PC-3 (cell line): ENCODE results near the gene C13orf42. TPM values are rescaled to one million over a fixed set of nuclear protein-coding genes. Genes with fewer than 3 reads are reported as not detected.

Experiments
- ATAC-seq: fragments of 200-7000 bp; cut with Tn5 transposase; 2 replicates; pipeline ENCODE4 v1.9.1; 2020; ENCODE audit warnings: mild to moderate bottlenecking, moderate library complexity
- Bru-seq: library from RNA; stranded (reverse); fragments of 400-500 nt; gene quantifications from one replicate; lab custom pipeline; 2021; lab: Mats Ljungman, UMichigan
- BruChase-seq, 2 experiments: library from RNA; stranded (reverse); fragments of 400-500 nt; gene quantifications; one replicate each; lab custom pipeline; 2021; lab: Mats Ljungman, UMichigan
- BruUV-seq: library from RNA; stranded (reverse); fragments of 400-500 nt; replicated peaks from 2 replicates; lab custom pipeline; 2021; lab: Mats Ljungman, UMichigan
- CTCF ChIA-PET: fragments of 300-600 bp; sonication (Branson Sonifier 250); formaldehyde crosslinking; loops from one replicate; lab custom pipeline; 2022; ENCODE audit warnings: antibody characterized with exemption; lab: Charles Lee
- POLR2A ChIA-PET: fragments of 300-600 bp; sonication (Branson Sonifier 250); formaldehyde crosslinking; loops from one replicate; lab custom pipeline; 2022; ENCODE audit warnings: antibody characterized with exemption; ENCODE audit not compliant: unreplicated experiment; lab: Charles Lee
- DNase-seq: peaks from one replicate; pipeline ENCODE4 v3.0.0-alpha.2; 2015
- H2AFZ ChIP-seq: fragments of 300-600 bp; sonication (generic); 2 replicates; pipeline ENCODE4 v1.6.0; 2016; ENCODE audit warnings: antibody characterized with exemption, low read length
- H3F3A ChIP-seq: fragments of 300-600 bp; sonication (generic); one replicate; pipeline ENCODE4 v1.6.0; 2017; ENCODE audit warnings: antibody characterized with exemption, low read length, control low read depth, mild to moderate bottlenecking; ENCODE audit not compliant: unreplicated experiment
- H3K27ac ChIP-seq: fragments of 300-600 bp; sonication (generic); 2 replicates; pipeline ENCODE4 v1.5.1; 2016; ENCODE audit warnings: mild to moderate bottlenecking, low read length
- H3K27me3 ChIP-seq: fragments of 300-600 bp; sonication (generic); 2 replicates; pipeline ENCODE4 v1.6.1; 2016; ENCODE audit warnings: low read length, mixed read lengths
- H3K36me3 ChIP-seq: fragments of 300-600 bp; sonication (generic); 2 replicates; pipeline ENCODE4 v1.6.1; 2016; ENCODE audit warnings: low read depth, mixed run types, low read length, mixed read lengths
- H3K4me1 ChIP-seq: fragments of 300-600 bp; sonication (generic); 2 replicates; pipeline ENCODE4 v1.5.1; 2016; ENCODE audit warnings: low read length; ENCODE audit not compliant: insufficient read depth
- H3K4me2 ChIP-seq: fragments of 300-600 bp; sonication (generic); 2 replicates; pipeline ENCODE4 v1.6.0; 2016; ENCODE audit warnings: low read length
- H3K4me3 ChIP-seq: fragments of 300-600 bp; sonication (generic); 2 replicates; pipeline ENCODE4 v1.5.1; 2016; ENCODE audit warnings: mild to moderate bottlenecking, low read length, mixed read lengths
- H3K79me2 ChIP-seq: fragments of 300-600 bp; sonication (generic); 2 replicates; pipeline ENCODE4 v1.6.1; 2017; ENCODE audit warnings: low read length, mixed read lengths
- H3K9ac ChIP-seq: fragments of 300-600 bp; sonication (generic); 2 replicates; pipeline ENCODE4 v1.6.0; 2016; ENCODE audit warnings: mild to moderate bottlenecking, low read length
- H3K9me2 ChIP-seq: fragments of 300-600 bp; sonication (generic); replicated peaks from 2 replicates; pipeline ENCODE4 v1.6.1; 2016; ENCODE audit warnings: mixed run types, low read length, mixed read lengths
- H3K9me3 ChIP-seq: fragments of 300-600 bp; sonication (generic); 2 replicates; pipeline ENCODE4 v1.6.1; 2016; ENCODE audit warnings: low read length, mixed read lengths
- H4K20me1 ChIP-seq: fragments of 300-600 bp; sonication (generic); 2 replicates; pipeline ENCODE4 v1.6.1; 2016; ENCODE audit warnings: low read length, mixed read lengths
- CTCF ChIP-seq: fragments of 300-600 bp; sonication (generic); conservative IDR thresholded peaks from 2 replicates; pipeline ENCODE4 v1.5.1; 2017; ENCODE audit warnings: antibody characterized with exemption, low read depth, mild to moderate bottlenecking, low read length
- EZH2 ChIP-seq: fragments of 300-600 bp; sonication (generic); IDR thresholded peaks from one replicate; pipeline ENCODE4 v1.6.1; 2017; ENCODE audit warnings: antibody characterized with exemption, mild to moderate bottlenecking, low read length; ENCODE audit not compliant: unreplicated experiment
- EZH2phosphoT487 ChIP-seq: fragments of 300-600 bp; sonication (generic); IDR thresholded peaks from 2 replicates; pipeline ENCODE4 v1.6.1; 2018; ENCODE audit warnings: mild to moderate bottlenecking, antibody characterized with exemption, low read length, borderline replicate concordance
- intact Hi-C: fragments of 100-400 bp; cut with micrococcal nuclease; formaldehyde crosslinking; loops from 2 replicates; pipeline ENCODE4 v1.9.0; 2023
- long read RNA-seq: library from polyadenylated mRNA; unstranded; transcript quantifications from one replicate; pipeline ENCODE4 v2.0.0, GENCODE V29; 2021; ENCODE audit not compliant: unreplicated experiment
- total RNA-seq: library from RNA; depleted of rRNA; stranded (reverse); fragments of >200 nt; gene quantifications from 2 replicates; pipeline ENCODE4 v1.2.3, GENCODE V29; 2014; rRNA removed

C13orf42 gene
- total RNA-seq, result not detected in 2 replicates
- percentile 10 among the genes with signal in this experiment for Bru-seq, nascent RNA
- not detected for BruChase-seq, experiment 1, labeled RNA remaining after a 6-hour chase
- BruChase-seq, experiment 2, labeled RNA remaining after a 2-hour chase, result percentile 9 among the genes with signal in this experiment
- long read RNA-seq, result 0 reads

DNA sequence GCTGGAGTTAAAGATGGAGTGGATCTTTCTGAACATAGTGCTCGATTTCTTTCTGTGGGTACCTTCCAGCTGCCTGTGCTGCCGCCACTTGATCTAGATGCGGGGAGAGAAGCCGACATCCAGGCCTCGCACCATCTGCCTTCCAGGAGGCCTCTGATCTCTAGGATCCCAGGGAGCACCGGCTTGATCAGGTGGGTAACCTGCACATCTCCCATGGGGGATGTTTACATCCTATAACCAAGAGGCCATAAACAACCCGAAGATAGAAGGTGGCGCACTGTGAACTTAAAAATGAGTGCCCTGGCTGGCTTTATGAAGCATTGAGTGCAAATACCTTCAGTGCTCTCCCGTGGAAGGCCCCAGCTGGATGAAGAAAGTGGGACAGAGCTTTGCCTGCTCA is at the start of gene C13orf42:
TSS of gene C13orf42 (minus strand) at position 101 of the 400 bp plus-strand sequence. CDS start at position 36, 65 bp downstream.
- intact Hi-C loops, result no loop called here
- TF ChIP-seq CTCF (no peak), EZH2phosphoT487 (no peak), EZH2 (no peak)
- ATAC-seq (no peak), DNase-seq (no peak)
- H3K4me2 ChIP-seq, result no peak within 1 kb of the TSS
- ChIA-PET POLR2A (no interaction called here), CTCF (no interaction called here)
- no peaks in the 10 kb centered on the region for H3K79me2 ChIP-seq
- H4K20me1 ChIP-seq, result no peaks in the 10 kb centered on the region
- H3K36me3 ChIP-seq, result no peaks in the 10 kb centered on the region
- no peaks in the 10 kb centered on the region for H3K4me1 ChIP-seq
- no peaks in the 10 kb centered on the region for H3F3A ChIP-seq
- H3K9me2 ChIP-seq, result no peaks in the 10 kb centered on the region
- H3K27me3 ChIP-seq, result peaks cover 9% of the 10 kb centered on the region; the same call in 1 of the 2 replicates
- H3K27ac ChIP-seq, result no peak within 1 kb of the TSS
- no peaks in the 10 kb centered on the region for H3K9me3 ChIP-seq
- BruUV-seq, result no TSS peak
- H3K9ac ChIP-seq, result no peak within 1 kb of the TSS
- no peak within 1 kb of the TSS for H3K4me3 ChIP-seq
- no peak within 1 kb of the TSS for H2AFZ ChIP-seq

DNA sequence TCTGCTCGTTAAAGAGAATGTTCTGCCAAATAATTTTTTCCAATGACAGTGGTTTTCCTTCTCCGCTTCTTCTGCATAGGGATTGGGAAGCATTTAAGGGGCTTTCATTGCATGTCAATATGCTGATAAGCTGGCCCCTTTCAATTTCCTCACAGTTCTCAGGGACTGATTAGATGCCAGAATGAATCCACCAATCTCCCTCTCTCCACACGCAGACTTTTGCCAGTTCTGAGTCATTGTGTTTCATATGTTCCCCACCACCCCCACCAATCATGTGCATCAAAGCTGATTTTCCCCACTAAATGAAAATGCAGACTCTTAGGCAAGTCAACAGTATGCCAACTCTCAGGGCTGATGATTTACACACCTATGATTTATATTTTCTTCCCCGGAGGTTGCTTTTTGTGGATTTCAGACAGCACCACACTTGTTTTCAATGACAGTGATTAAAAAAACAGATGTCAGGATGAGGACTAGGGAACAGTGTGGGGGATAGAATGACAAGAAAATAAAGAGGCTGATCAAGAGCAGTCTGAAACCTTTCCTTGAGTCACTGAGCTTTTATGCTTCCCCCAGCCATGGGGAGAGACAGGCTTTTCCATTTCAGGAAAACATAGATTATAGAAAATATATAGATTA is 47.9 kb upstream of the C13orf42 start:
- intact Hi-C loops, result no loop called here
- H3F3A ChIP-seq, result no peaks in the 10 kb centered on the region
- POLR2A ChIA-PET, result no interaction called here
- no peaks in the 10 kb centered on the region for H4K20me1 ChIP-seq
- no peaks in the 10 kb centered on the region for H3K4me1 ChIP-seq
- no peak overlapping the region for H3K4me2 ChIP-seq
- no peak overlapping the region for H3K4me3 ChIP-seq
- H3K9ac ChIP-seq, result no peak overlapping the region
- H3K27me3 ChIP-seq, result no peaks in the 10 kb centered on the region; the same call in 1 of the 2 replicates
- BruUV-seq, result no TSS peak
- no peak for TF ChIP-seq CTCF
- no peak for TF ChIP-seq EZH2
- H3K36me3 ChIP-seq, result no peaks in the 10 kb centered on the region
- no peaks in the 10 kb centered on the region for H3K9me3 ChIP-seq
- no peaks in the 10 kb centered on the region for H3K79me2 ChIP-seq
- CTCF ChIA-PET, result no interaction called here
- no peak overlapping the region for H2AFZ ChIP-seq
- H3K9me2 ChIP-seq, result no peaks in the 10 kb centered on the region; the same call in 1 of the 2 replicates
- no peak for ATAC-seq
- no peak overlapping the region for H3K27ac ChIP-seq
- DNase-seq, result no peak

DNA sequence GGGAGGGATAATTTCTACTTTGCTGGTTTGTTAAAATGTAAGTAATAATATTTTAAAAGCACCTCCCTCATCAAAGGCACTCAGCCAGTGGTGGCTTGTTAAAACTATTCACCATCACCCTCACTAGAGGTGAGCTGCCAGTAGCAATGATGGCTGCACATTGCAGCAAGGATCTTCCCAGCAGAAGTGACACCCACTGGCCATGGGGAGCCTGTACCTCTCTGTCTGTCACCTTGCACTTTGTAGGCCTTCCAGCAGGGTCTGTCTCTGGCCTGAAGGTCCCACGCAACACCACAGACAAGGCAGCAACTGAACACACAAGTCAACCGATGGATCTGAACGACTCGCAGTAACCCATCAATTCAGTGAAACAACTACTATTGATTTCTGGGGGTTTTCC is 47.3 kb upstream of the C13orf42 start:
- no TSS peak for BruUV-seq
- ChIA-PET CTCF (no interaction called here), POLR2A (no interaction called here)
- H3K4me1 ChIP-seq, result no peaks in the 10 kb centered on the region
- no peaks in the 10 kb centered on the region for H3K36me3 ChIP-seq
- ATAC-seq, result peak; percentile 24; the same call in 1 of the 2 replicates
- H3K9ac ChIP-seq, result no peak overlapping the region
- no peaks in the 10 kb centered on the region for H4K20me1 ChIP-seq
- DNase-seq, result no peak
- H3K27me3 ChIP-seq, result no peaks in the 10 kb centered on the region; the same call in 1 of the 2 replicates
- H3K79me2 ChIP-seq, result no peaks in the 10 kb centered on the region
- H3K4me3 ChIP-seq, result no peak overlapping the region
- no peak overlapping the region for H2AFZ ChIP-seq
- H3K4me2 ChIP-seq, result no peak overlapping the region
- no peaks in the 10 kb centered on the region for H3F3A ChIP-seq
- TF ChIP-seq EZH2phosphoT487 (no peak), EZH2 (no peak), CTCF (no peak)
- no peaks in the 10 kb centered on the region for H3K9me3 ChIP-seq
- no peaks in the 10 kb centered on the region; the same call in 1 of the 2 replicates for H3K9me2 ChIP-seq
- no peak overlapping the region for H3K27ac ChIP-seq
- intact Hi-C loops, result no loop called here
